GM21423 (cell line): ENCODE data around the gene FARP1.

ENCODE experiments used
- ATAC-seq: cut with Tn5 transposase; IDR thresholded peaks from one replicate; pipeline ENCODE4 v1.9.1; 2021; ENCODE audit warnings: mild to moderate bottlenecking, moderate library complexity; ENCODE audit not compliant: unreplicated experiment

The FARP1 gene

GRCh38 chr13:98322091-98322718 is 179.3 kb downstream of the FARP1 start:
- no peak for ATAC-seq

- no peak for ATAC-seq
These were observed 181.2 kb downstream of the FARP1 start for GRCh38 chr13:98324105-98324504.

GRCh38 chr13:98325724-98326123 is 182.8 kb downstream of the FARP1 start:
- ATAC-seq = no peak

GRCh38 chr13:98326291-98326690 is 183.4 kb downstream of the FARP1 start:
- ATAC-seq = no peak

GRCh38 chr13:98327371-98328270 is 184.7 kb downstream of the FARP1 start:
- no peak for ATAC-seq

- ATAC-seq = no peak
These were observed 185.6 kb downstream of the FARP1 start for GRCh38 chr13:98328511-98328910.

GRCh38 chr13:98332222-98332621 is 189.3 kb downstream of the FARP1 start:
- ATAC-seq = no peak

GRCh38 chr13:98332691-98333090 is 189.8 kb downstream of the FARP1 start:
- ATAC-seq = no peak

- ATAC-seq = no peak
These were observed 190.6 kb downstream of the FARP1 start for GRCh38 chr13:98333486-98333885.

- no peak for ATAC-seq
These were observed 191.8 kb downstream of the FARP1 start for GRCh38 chr13:98334620-98335205.

GRCh38 chr13:98335721-98336120 is 192.8 kb downstream of the FARP1 start:
- ATAC-seq = no peak

- ATAC-seq = no peak
These were observed 195.4 kb downstream of the FARP1 start for GRCh38 chr13:98338310-98338709.

GRCh38 chr13:98339684-98340425 is 197.0 kb downstream of the FARP1 start:
- no peak for ATAC-seq

GRCh38 chr13:98342953-98343352 is 200.1 kb downstream of the FARP1 start:
- ATAC-seq = no peak

- no peak for ATAC-seq
These were observed 200.6 kb downstream of the FARP1 start for GRCh38 chr13:98343461-98343860.

- no peak for ATAC-seq
These were observed 201.5 kb downstream of the FARP1 start for GRCh38 chr13:98344392-98344791.

GRCh38 chr13:98345107-98345935 is 202.4 kb downstream of the FARP1 start:
- no peak for ATAC-seq

- no peak for ATAC-seq
These were observed 204.2 kb downstream of the FARP1 start for GRCh38 chr13:98346904-98347636.

- no peak for ATAC-seq
These were observed 204.9 kb downstream of the FARP1 start for GRCh38 chr13:98347756-98348155.
